GM12878 (cell line): ENCODE results near the gene PCCA. TPM values are rescaled to one million over a fixed set of nuclear protein-coding genes. Genes with fewer than 3 reads are reported as not detected.

Experiments
- ATAC-seq: fragments of 200-7000 bp; cut with Tn5 transposase; 3 replicates; pipeline ENCODE4 v1.9.1; 2020; ENCODE audit warnings: mild to moderate bottlenecking, moderate library complexity
- BruUV-seq: library from RNA; stranded (reverse); fragments of 400-500 nt; replicated peaks from 2 replicates; lab custom pipeline; 2021; lab: Mats Ljungman, UMichigan
- CTCF ChIA-PET: fragments of 300-600 bp; sonication (Branson Sonifier 250); formaldehyde crosslinking; extraction: SDS; loops from one replicate; lab custom pipeline; 2021; ENCODE audit warnings: inconsistent platforms; lab: Yijun Ruan, JAX
- POLR2A ChIA-PET: fragments of 350-600 bp; formaldehyde crosslinking; extraction: SDS; loops from one replicate; lab custom pipeline; 2021; ENCODE audit warnings: inconsistent platforms; lab: Charles Lee
- RAD21 ChIA-PET: fragments of 300-600 bp; sonication (Branson Sonifier 250); formaldehyde crosslinking; loops from one replicate; lab custom pipeline; 2023; ENCODE audit warnings: antibody characterized with exemption; ENCODE audit not compliant: unreplicated experiment; lab: Charles Lee
- SMC1A ChIA-PET: fragments of 300-600 bp; sonication (Branson Sonifier 250); formaldehyde crosslinking; loops from one replicate; lab custom pipeline; 2023; ENCODE audit not compliant: unreplicated experiment, uncharacterized antibody; lab: Charles Lee
- DNase-seq: peaks from one replicate; pipeline ENCODE4 v3.0.0-alpha.2; 2011; ENCODE audit warnings: low read depth, low spot score
- FAIRE-seq: peaks from 3 replicates; lab custom pipeline; 2011; peaks lifted over from hg19 to GRCh38; lab: Jason Lieb, UNC
- H2AFZ ChIP-seq: 2 replicates; pipeline ENCODE4 v1.6.0; 2011; ENCODE audit warnings: low read depth, low read length, control low read depth; ENCODE audit not compliant: control insufficient read depth
- H3K27ac ChIP-seq: 2 replicates; pipeline ENCODE4 v1.5.1; 2011; ENCODE audit warnings: control low read depth; ENCODE audit not compliant: control insufficient read depth, insufficient read depth
- H3K27me3 ChIP-seq, 2 experiments: replicated peaks in 1 of 2; 2 replicates each; pipeline versions ENCODE4 v1.6.0 to v1.6.1; 2011; ENCODE audit warnings: low read length in 1 of 2; ENCODE audit not compliant: control insufficient read depth in 2 of 2, insufficient read depth in 2 of 2
- H3K36me3 ChIP-seq, 2 experiments: 2 replicates each; pipeline ENCODE4 v1.5.1; 2011; ENCODE audit warnings: low read length in 1 of 2; ENCODE audit not compliant: control insufficient read depth in 2 of 2, insufficient read depth in 2 of 2
- H3K4me1 ChIP-seq: 2 replicates; pipeline ENCODE4 v1.6.1; 2011; ENCODE audit warnings: mild to moderate bottlenecking, low read length, moderate library complexity, mixed read lengths; ENCODE audit not compliant: control insufficient read depth, insufficient read depth
- H3K4me2 ChIP-seq: 2 replicates; pipeline ENCODE4 v1.6.0; 2011; ENCODE audit warnings: control low read depth; ENCODE audit not compliant: control insufficient read depth, insufficient read depth
- H3K4me3 ChIP-seq: fragments of 200-600 bp; sonication (generic); 2 replicates; pipeline ENCODE4 v1.5.1; 2016
- H3K79me2 ChIP-seq: 2 replicates; pipeline ENCODE4 v1.6.0; 2011; ENCODE audit warnings: low read length; ENCODE audit not compliant: control insufficient read depth, insufficient read depth
- H3K9ac ChIP-seq: 2 replicates; pipeline ENCODE4 v1.8.0; 2011; ENCODE audit warnings: low read length, control low read depth, mixed read lengths; ENCODE audit not compliant: control insufficient read depth, insufficient read depth
- H3K9me3 ChIP-seq: replicated peaks from 3 replicates; pipeline ENCODE4 v1.5.1; 2011; ENCODE audit warnings: mild to moderate bottlenecking, low read length; ENCODE audit not compliant: control insufficient read depth, insufficient read depth
- H4K20me1 ChIP-seq: 2 replicates; pipeline ENCODE4 v1.6.0; 2011; ENCODE audit not compliant: control insufficient read depth, insufficient read depth
- E4F1 ChIP-seq: fragments of 450-650 bp; IDR thresholded peaks from 2 replicates; pipeline ENCODE4 v1.6.1; 2018; ENCODE audit warnings: borderline replicate concordance, mild to moderate bottlenecking; ENCODE audit not compliant: partially characterized antibody
- MEF2A ChIP-seq: IDR thresholded peaks from 2 replicates; pipeline ENCODE4 v1.6.1; 2011; ENCODE audit warnings: low read depth, mild to moderate bottlenecking, low read length, moderate library complexity; ENCODE audit not compliant: insufficient read depth
- RAD21 ChIP-seq: IDR thresholded peaks from 2 replicates; pipeline ENCODE4 v1.6.1; 2011; ENCODE audit warnings: mild to moderate bottlenecking, low read depth, low read length, moderate library complexity; ENCODE audit not compliant: insufficient read depth
- RUNX3 ChIP-seq: IDR thresholded peaks from 2 replicates; pipeline ENCODE4 v1.6.1; 2012; ENCODE audit warnings: low read length, inconsistent platforms
- SIN3A ChIP-seq: IDR thresholded peaks from 2 replicates; pipeline ENCODE4 v1.6.1; 2012; ENCODE audit warnings: low read depth, low read length, improper control_type of control experiment
- SMAD5 ChIP-seq: IDR thresholded peaks from 2 replicates; pipeline ENCODE4 v1.6.1; 2016; ENCODE audit warnings: antibody characterized with exemption, low read depth
- SRF ChIP-seq, 2 experiments: IDR thresholded peaks; 2 replicates each; pipeline ENCODE4 v1.6.1; 2011; ENCODE audit warnings: low read depth in 2 of 2, low read length in 2 of 2, mild to moderate bottlenecking in 1 of 2, moderate library complexity in 1 of 2
- YBX1 ChIP-seq: fragments of 450-650 bp; IDR thresholded peaks from 2 replicates; pipeline ENCODE4 v1.6.1; 2016; ENCODE audit warnings: antibody characterized with exemption
- ZNF622 ChIP-seq: fragments of 450-650 bp; IDR thresholded peaks from 2 replicates; pipeline ENCODE4 v1.6.1; 2017; ENCODE audit warnings: mild to moderate bottlenecking, inconsistent platforms
- WGBS: methylation state at CpG from one replicate; pipeline ENCODE4 v1.1.6; 2016; ENCODE audit warnings: low lambda C conversion rate; ENCODE audit not compliant: insufficient replicate concordance, insufficient coverage; ENCODE audit errors: missing lambda C conversion rate; 5-methylcytosine and 5-hydroxymethylcytosine counted together
- in situ Hi-C: fragments of 300-500 bp; cut with MboI; formaldehyde crosslinking; loops from 9 replicates; pipeline ENCODE4 v1.14.3; 2018; ENCODE audit warnings: mixed read lengths
- intact Hi-C: fragments of 100-400 bp; cut with micrococcal nuclease; formaldehyde crosslinking; loops from one replicate; pipeline ENCODE4 v1.14.2; 2022; ENCODE audit not compliant: unreplicated experiment
- polyA plus RNA-seq, 11 experiments: library from polyadenylated mRNA; depleted of rRNA in 4 of 11; unstranded in 6 of 11; stranded (reverse) in 5 of 11; fragments of >200 nt; fragmentation: Nextera tagmentation in 4 of 11; fragmentation: Illumina TruSeq in 1 of 11; extraction: Ambion mirVana in 4 of 11; extraction: Trizol in 1 of 11; gene quantifications; 1 replicate in 1 of 11; 2 replicates in 10 of 11; pipeline versions ENCODE4 v1.2.1 to v1.2.3, GENCODE V29; 2011 to 2016; ENCODE audit warnings: inconsistent platforms in 2 of 11, missing spikeins in 2 of 11, low read depth in 1 of 11
- total RNA-seq, 4 experiments: library from RNA; depleted of rRNA in 3 of 4; stranded (reverse); fragments of >200 nt in 3 of 4; fragmentation: Illumina TruSeq in 1 of 4; extraction: Trizol in 1 of 4; gene quantifications; 2 replicates each; pipeline versions ENCODE4 v1.2.1 to v1.2.3, GENCODE V29; 2013 to 2021
- TF ChIP-seq, protein P1 (sequence below): IDR thresholded peaks from 2 replicates; pipeline ENCODE4 v1.6.1; 2012; ENCODE audit warnings: mild to moderate bottlenecking, low read depth, low read length
- TF ChIP-seq, protein P2 (sequence below): IDR thresholded peaks from 2 replicates; pipeline ENCODE4 v1.6.1; 2012; ENCODE audit warnings: low read length, inconsistent platforms

Gene PCCA
- total and polyA plus RNA-seq, 10 of the 15 experiments (the other 5 are each of a cell fraction or from before 2014, with no cell fraction given) = 5.9 to 18.2 (median 12.4) TPM

DNA sequence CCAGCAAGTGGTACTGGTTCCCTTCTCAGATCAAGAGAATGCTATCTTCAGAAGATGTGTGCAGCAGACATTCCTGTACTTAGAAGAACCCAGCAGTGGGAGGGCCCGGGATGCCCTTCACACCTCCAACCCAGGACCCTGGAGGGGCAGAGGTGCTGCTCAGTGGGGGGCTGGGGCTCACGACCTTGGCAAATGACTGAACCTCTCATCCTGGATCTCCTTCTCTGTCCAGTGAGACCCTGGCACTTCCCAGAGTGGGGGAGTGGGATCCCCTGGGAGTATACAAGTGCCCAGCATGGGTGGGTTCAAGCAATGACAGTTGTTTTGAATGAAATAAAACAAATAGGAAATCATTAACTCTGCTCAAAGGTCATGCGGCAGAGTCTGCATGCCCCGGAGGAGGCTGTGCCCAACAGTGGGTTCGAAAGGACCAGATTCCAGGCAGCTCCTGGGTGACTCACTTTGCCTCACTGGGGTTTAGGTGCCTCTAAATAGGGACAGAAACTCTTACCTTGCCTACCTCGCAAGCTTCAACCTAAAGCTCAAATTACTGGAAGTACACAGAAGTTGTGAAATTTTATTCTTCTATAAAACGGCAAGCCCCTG lies 472.8 kb downstream of the PCCA start:
- ChIA-PET POLR2A (no interaction called here), SMC1A (no interaction called here), CTCF (interaction anchor here (3.8 kb wide), 1 partner anchor 11 kb away, joined by 15 read pairs; no protein-coding TSS in a partner anchor), RAD21 (no interaction called here)
- Histone ChIP-seq H3K9me3 (no peaks in the 10 kb centered on the region), H3K79me2 (no peaks in the 10 kb centered on the region), H3K9ac (no peak overlapping the region), H4K20me1 (no peaks in the 10 kb centered on the region), H3K27ac (no peak overlapping the region), H3K4me1 (no peaks in the 10 kb centered on the region), H3K4me2 (no peak overlapping the region), H3K36me3 (no peaks in the 10 kb centered on the region), H3K27me3 (no peaks in the 10 kb centered on the region), H3K4me3 (no peak overlapping the region), H2AFZ (no peak overlapping the region)
- 55% methylated on average over 7 of the region's 7 CpGs for WGBS
- in situ Hi-C loops (no loop called here), intact Hi-C loops (no loop called here)
- FAIRE-seq (no peak), DNase-seq (no peak), ATAC-seq (no peak)
- no TSS peak for BruUV-seq
- TF ChIP-seq, protein P1, sequence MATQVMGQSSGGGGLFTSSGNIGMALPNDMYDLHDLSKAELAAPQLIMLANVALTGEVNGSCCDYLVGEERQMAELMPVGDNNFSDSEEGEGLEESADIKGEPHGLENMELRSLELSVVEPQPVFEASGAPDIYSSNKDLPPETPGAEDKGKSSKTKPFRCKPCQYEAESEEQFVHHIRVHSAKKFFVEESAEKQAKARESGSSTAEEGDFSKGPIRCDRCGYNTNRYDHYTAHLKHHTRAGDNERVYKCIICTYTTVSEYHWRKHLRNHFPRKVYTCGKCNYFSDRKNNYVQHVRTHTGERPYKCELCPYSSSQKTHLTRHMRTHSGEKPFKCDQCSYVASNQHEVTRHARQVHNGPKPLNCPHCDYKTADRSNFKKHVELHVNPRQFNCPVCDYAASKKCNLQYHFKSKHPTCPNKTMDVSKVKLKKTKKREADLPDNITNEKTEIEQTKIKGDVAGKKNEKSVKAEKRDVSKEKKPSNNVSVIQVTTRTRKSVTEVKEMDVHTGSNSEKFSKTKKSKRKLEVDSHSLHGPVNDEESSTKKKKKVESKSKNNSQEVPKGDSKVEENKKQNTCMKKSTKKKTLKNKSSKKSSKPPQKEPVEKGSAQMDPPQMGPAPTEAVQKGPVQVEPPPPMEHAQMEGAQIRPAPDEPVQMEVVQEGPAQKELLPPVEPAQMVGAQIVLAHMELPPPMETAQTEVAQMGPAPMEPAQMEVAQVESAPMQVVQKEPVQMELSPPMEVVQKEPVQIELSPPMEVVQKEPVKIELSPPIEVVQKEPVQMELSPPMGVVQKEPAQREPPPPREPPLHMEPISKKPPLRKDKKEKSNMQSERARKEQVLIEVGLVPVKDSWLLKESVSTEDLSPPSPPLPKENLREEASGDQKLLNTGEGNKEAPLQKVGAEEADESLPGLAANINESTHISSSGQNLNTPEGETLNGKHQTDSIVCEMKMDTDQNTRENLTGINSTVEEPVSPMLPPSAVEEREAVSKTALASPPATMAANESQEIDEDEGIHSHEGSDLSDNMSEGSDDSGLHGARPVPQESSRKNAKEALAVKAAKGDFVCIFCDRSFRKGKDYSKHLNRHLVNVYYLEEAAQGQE = no peak
- no peak for TF ChIP-seq YBX1
- no peak for TF ChIP-seq RUNX3
- TF ChIP-seq SRF (IDR thresholded peaks at IDR 0.05; ENCODE audit: low read depth in 2 of 2, low read length in 2 of 2) = no peak
- TF ChIP-seq RAD21 = no peak
- no peak for TF ChIP-seq MEF2A
- TF ChIP-seq, protein P2, sequence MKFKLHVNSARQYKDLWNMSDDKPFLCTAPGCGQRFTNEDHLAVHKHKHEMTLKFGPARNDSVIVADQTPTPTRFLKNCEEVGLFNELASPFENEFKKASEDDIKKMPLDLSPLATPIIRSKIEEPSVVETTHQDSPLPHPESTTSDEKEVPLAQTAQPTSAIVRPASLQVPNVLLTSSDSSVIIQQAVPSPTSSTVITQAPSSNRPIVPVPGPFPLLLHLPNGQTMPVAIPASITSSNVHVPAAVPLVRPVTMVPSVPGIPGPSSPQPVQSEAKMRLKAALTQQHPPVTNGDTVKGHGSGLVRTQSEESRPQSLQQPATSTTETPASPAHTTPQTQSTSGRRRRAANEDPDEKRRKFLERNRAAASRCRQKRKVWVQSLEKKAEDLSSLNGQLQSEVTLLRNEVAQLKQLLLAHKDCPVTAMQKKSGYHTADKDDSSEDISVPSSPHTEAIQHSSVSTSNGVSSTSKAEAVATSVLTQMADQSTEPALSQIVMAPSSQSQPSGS = no peak
- no peak for TF ChIP-seq E4F1
- TF ChIP-seq SIN3A = no peak
- no peak for TF ChIP-seq ZNF622
- no peak for TF ChIP-seq SMAD5
